Panc1 (cell line): ENCODE measurements around the gene VANGL2. TPM values are rescaled to one million over a fixed set of nuclear protein-coding genes. Genes with fewer than 3 reads are reported as not detected.

Experiments used
- ATAC-seq: fragments of 200-7000 bp; cut with Tn5 transposase; 2 replicates; pipeline ENCODE4 v1.9.1; 2020; ENCODE audit warnings: mild to moderate bottlenecking, moderate library complexity
- BruUV-seq: library from RNA; stranded (reverse); fragments of 400-500 nt; replicated peaks from 2 replicates; lab custom pipeline; 2021; lab: Mats Ljungman, UMichigan
- CTCF ChIA-PET: fragments of 300-600 bp; sonication (Branson Sonifier 250); formaldehyde crosslinking; loops from one replicate; lab custom pipeline; 2022; ENCODE audit warnings: antibody characterized with exemption; lab: Charles Lee
- POLR2A ChIA-PET: fragments of 300-600 bp; sonication (Branson Sonifier 250); formaldehyde crosslinking; loops from one replicate; lab custom pipeline; 2022; ENCODE audit warnings: antibody characterized with exemption; lab: Charles Lee
- DNase-seq: peaks from one replicate; pipeline ENCODE4 v3.0.0-alpha.2; 2010; ENCODE audit warnings: low read depth, low spot score
- H3K27ac ChIP-seq: 2 replicates; pipeline ENCODE4 v1.5.1; 2011; ENCODE audit warnings: mild to moderate bottlenecking, low read length, inconsistent platforms
- H3K27me3 ChIP-seq: fragments of 200-500 bp; sonication (Bioruptor generic); 2 replicates; pipeline ENCODE4 v1.6.0; 2014; ENCODE audit warnings: low read length, inconsistent platforms; ENCODE audit not compliant: control insufficient read depth, insufficient read depth
- H3K36me3 ChIP-seq: fragments of 200-500 bp; sonication (Bioruptor generic); 2 replicates; pipeline ENCODE4 v1.5.1; 2014; ENCODE audit warnings: inconsistent platforms, mild to moderate bottlenecking, low read length, moderate library complexity; ENCODE audit not compliant: control insufficient read depth, insufficient read depth
- H3K4me1 ChIP-seq: 2 replicates; pipeline ENCODE4 v1.5.1; 2011; ENCODE audit warnings: inconsistent platforms, mild to moderate bottlenecking, low read length, moderate library complexity; ENCODE audit not compliant: control insufficient read depth, insufficient read depth
- H3K4me3 ChIP-seq, 2 experiments: 2 replicates each; pipeline ENCODE4 v1.5.1; 2011 to 2012; ENCODE audit warnings: low read depth in 2 of 2, low read length in 2 of 2, mild to moderate bottlenecking in 2 of 2, inconsistent platforms in 1 of 2, moderate library complexity in 1 of 2
- H3K9me3 ChIP-seq: fragments of 200-500 bp; sonication (Bioruptor generic); 2 replicates; pipeline ENCODE4 v1.5.1; 2014; ENCODE audit warnings: low read depth, mild to moderate bottlenecking, inconsistent platforms, low read length, moderate library complexity; ENCODE audit not compliant: control insufficient read depth, insufficient read depth
- POLR2AphosphoS5 ChIP-seq: IDR thresholded peaks from 2 replicates; pipeline ENCODE4 v1.6.1; 2012; ENCODE audit warnings: mild to moderate bottlenecking, low read depth, low read length, moderate library complexity
- SIN3A ChIP-seq: IDR thresholded peaks from 2 replicates; pipeline ENCODE4 v1.6.1; 2012; ENCODE audit warnings: low read depth, mild to moderate bottlenecking, low read length, moderate library complexity, borderline replicate concordance; ENCODE audit not compliant: insufficient read depth
- TCF7L2 ChIP-seq: IDR thresholded peaks from 2 replicates; pipeline ENCODE4 v1.6.1; 2011; ENCODE audit warnings: mild to moderate bottlenecking, low read depth, low read length, inconsistent platforms
- in situ Hi-C: cut with HindIII; loops from 2 replicates; pipeline ENCODE4 v1.10.0; 2016; ENCODE audit warnings: low sequenced_read_pairs, low pct_unique_long_range_greater_than_20kb
- intact Hi-C: fragments of 100-400 bp; cut with micrococcal nuclease; formaldehyde crosslinking; loops from one replicate; pipeline ENCODE4 v1.10.0; 2022; ENCODE audit not compliant: unreplicated experiment
- total RNA-seq: library from RNA; stranded (reverse); gene quantifications from one replicate; pipeline ENCODE4 v1.2.1, GENCODE V29; 2021; ENCODE audit not compliant: unreplicated experiment
- TF ChIP-seq, protein P1 (sequence below): fragments of 450-650 bp; IDR thresholded peaks from 2 replicates; pipeline ENCODE4 v1.5.1; 2017; ENCODE audit warnings: mild to moderate bottlenecking
- TF ChIP-seq, protein P2 (sequence below), 2 experiments: IDR thresholded peaks; 2 replicates each; pipeline ENCODE4 v1.6.1; 2011 to 2012; ENCODE audit warnings: low read depth in 2 of 2, control low read depth in 1 of 2, low read length in 1 of 2, mild to moderate bottlenecking in 1 of 2, moderate library complexity in 1 of 2; ENCODE audit not compliant: insufficient read depth in 1 of 2

VANGL2 gene
- total RNA-seq, 1 experiment from 2014 or later: 0.10 TPM

DNA sequence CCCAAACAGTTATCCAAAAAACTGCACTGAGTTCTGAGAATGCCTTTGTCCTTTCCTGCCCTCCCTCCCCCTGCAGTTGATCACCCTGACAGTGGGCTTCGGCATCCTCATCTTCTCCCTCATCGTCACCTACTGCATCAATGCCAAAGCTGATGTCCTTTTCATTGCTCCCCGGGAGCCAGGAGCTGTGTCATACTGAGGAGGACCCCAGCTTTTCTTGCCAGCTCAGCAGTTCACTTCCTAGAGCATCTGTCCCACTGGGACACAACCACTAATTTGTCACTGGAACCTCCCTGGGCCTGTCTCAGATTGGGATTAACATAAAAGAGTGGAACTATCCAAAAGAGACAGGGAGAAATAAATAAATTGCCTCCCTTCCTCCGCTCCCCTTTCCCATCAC lies 42.3 kb upstream of the VANGL2 start:
- POLR2A ChIA-PET: no interaction called here
- intact Hi-C loops: no loop called here
- no TSS peak for BruUV-seq
- peaks cover 12% of the 10 kb centered on the region; the same call in 1 of the 2 replicates for H3K36me3 ChIP-seq
- no peak overlapping the region for H3K27ac ChIP-seq
- H3K9me3 ChIP-seq: no peaks in the 10 kb centered on the region
- no peak overlapping the region for H3K4me3 ChIP-seq
- H3K27me3 ChIP-seq: no peaks in the 10 kb centered on the region
- in situ Hi-C loops: no loop called here
- H3K4me1 ChIP-seq: no peaks in the 10 kb centered on the region
- ATAC-seq: no peak
- no peak for DNase-seq
- CTCF ChIA-PET: interaction anchor here (1.0 kb wide), 1 partner anchor 18 kb away, joined by 3 read pairs; no protein-coding TSS in a partner anchor
- no peak for TF ChIP-seq SIN3A
- TF ChIP-seq TCF7L2: no peak
- TF ChIP-seq, protein P1, sequence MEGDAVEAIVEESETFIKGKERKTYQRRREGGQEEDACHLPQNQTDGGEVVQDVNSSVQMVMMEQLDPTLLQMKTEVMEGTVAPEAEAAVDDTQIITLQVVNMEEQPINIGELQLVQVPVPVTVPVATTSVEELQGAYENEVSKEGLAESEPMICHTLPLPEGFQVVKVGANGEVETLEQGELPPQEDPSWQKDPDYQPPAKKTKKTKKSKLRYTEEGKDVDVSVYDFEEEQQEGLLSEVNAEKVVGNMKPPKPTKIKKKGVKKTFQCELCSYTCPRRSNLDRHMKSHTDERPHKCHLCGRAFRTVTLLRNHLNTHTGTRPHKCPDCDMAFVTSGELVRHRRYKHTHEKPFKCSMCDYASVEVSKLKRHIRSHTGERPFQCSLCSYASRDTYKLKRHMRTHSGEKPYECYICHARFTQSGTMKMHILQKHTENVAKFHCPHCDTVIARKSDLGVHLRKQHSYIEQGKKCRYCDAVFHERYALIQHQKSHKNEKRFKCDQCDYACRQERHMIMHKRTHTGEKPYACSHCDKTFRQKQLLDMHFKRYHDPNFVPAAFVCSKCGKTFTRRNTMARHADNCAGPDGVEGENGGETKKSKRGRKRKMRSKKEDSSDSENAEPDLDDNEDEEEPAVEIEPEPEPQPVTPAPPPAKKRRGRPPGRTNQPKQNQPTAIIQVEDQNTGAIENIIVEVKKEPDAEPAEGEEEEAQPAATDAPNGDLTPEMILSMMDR: no peak

DNA sequence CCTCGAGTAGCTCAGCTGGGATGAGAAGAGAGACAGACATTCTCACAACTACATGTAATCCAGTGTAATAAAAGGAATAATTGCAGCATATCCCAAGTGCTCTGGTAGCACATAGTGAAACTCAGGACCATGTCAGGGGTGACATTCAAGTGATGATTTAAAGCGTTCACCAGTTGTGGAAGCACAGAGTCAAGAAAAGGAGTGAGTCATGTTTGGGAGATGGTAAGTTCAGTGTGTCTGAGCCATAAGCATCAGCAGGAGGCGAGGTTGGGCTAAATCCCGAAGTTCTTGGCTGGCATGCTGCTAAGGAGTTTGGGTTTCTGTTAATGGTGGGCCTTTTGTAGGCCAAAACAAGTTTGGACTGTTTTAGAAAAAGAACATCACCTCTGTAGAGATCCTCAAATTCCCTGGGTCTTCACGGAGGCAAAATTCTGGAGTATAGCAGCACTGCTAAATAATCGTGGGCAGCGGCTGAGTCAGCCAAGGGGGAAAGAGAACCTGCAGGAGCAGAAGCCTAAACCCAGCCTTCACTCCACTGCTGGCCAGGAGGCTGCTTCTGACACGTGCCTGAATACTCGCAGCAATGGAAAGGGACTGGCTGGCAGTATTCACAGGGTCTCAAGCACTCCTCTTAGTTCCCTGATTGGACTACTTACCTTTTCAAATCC lies 40.7 kb upstream of the VANGL2 start:
- TF ChIP-seq, protein P1: no peak
- no peak for TF ChIP-seq SIN3A
- TF ChIP-seq TCF7L2: no peak
- TF ChIP-seq, protein P2, sequence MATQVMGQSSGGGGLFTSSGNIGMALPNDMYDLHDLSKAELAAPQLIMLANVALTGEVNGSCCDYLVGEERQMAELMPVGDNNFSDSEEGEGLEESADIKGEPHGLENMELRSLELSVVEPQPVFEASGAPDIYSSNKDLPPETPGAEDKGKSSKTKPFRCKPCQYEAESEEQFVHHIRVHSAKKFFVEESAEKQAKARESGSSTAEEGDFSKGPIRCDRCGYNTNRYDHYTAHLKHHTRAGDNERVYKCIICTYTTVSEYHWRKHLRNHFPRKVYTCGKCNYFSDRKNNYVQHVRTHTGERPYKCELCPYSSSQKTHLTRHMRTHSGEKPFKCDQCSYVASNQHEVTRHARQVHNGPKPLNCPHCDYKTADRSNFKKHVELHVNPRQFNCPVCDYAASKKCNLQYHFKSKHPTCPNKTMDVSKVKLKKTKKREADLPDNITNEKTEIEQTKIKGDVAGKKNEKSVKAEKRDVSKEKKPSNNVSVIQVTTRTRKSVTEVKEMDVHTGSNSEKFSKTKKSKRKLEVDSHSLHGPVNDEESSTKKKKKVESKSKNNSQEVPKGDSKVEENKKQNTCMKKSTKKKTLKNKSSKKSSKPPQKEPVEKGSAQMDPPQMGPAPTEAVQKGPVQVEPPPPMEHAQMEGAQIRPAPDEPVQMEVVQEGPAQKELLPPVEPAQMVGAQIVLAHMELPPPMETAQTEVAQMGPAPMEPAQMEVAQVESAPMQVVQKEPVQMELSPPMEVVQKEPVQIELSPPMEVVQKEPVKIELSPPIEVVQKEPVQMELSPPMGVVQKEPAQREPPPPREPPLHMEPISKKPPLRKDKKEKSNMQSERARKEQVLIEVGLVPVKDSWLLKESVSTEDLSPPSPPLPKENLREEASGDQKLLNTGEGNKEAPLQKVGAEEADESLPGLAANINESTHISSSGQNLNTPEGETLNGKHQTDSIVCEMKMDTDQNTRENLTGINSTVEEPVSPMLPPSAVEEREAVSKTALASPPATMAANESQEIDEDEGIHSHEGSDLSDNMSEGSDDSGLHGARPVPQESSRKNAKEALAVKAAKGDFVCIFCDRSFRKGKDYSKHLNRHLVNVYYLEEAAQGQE (IDR thresholded peaks at IDR 0.05; ENCODE audit: insufficient read depth in 1 of 2, low read depth in 2 of 2, low read length in 1 of 2): no peak
- no peak for TF ChIP-seq POLR2AphosphoS5
- no peak overlapping the region for H3K4me3 ChIP-seq
- DNase-seq (no peak), ATAC-seq (no peak)
- POLR2A ChIA-PET: no interaction called here
- no peaks in the 10 kb centered on the region for H3K4me1 ChIP-seq
- CTCF ChIA-PET: no interaction called here
- intact Hi-C loops (no loop called here), in situ Hi-C loops (no loop called here)
- BruUV-seq: no TSS peak
- no peak overlapping the region for H3K27ac ChIP-seq
- H3K9me3 ChIP-seq: no peaks in the 10 kb centered on the region
- peaks cover 5% of the 10 kb centered on the region; the same call in 1 of the 2 replicates for H3K36me3 ChIP-seq
- no peaks in the 10 kb centered on the region for H3K27me3 ChIP-seq
